ENCODE measurements around the gene ATP11B. TPM values are rescaled to one million over a fixed set of nuclear protein-coding genes. Genes with fewer than 3 reads are reported as not detected.

ATP11B gene
- total RNA-seq, 3 donors from 2014 or later, result 70.8 to 92.8 (median 77.3) TPM

GRCh38 chr3:182782149-182782548 lies 11.2 kb upstream of the ATP11B start:
- H3K27ac ChIP-seq, result no peak overlapping the region
- no peak overlapping the region for H3K4me3 ChIP-seq
- no peaks in the 10 kb centered on the region for H3K4me1 ChIP-seq
- TF ChIP-seq POLR2A (IDR thresholded peaks at IDR 0.05) (no peak), POLR2AphosphoS5 (IDR thresholded peaks at IDR 0.05) (no peak)
- TF ChIP-seq, protein P1, sequence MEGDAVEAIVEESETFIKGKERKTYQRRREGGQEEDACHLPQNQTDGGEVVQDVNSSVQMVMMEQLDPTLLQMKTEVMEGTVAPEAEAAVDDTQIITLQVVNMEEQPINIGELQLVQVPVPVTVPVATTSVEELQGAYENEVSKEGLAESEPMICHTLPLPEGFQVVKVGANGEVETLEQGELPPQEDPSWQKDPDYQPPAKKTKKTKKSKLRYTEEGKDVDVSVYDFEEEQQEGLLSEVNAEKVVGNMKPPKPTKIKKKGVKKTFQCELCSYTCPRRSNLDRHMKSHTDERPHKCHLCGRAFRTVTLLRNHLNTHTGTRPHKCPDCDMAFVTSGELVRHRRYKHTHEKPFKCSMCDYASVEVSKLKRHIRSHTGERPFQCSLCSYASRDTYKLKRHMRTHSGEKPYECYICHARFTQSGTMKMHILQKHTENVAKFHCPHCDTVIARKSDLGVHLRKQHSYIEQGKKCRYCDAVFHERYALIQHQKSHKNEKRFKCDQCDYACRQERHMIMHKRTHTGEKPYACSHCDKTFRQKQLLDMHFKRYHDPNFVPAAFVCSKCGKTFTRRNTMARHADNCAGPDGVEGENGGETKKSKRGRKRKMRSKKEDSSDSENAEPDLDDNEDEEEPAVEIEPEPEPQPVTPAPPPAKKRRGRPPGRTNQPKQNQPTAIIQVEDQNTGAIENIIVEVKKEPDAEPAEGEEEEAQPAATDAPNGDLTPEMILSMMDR (IDR thresholded peaks at IDR 0.05), result no peak
- peaks cover 0 to under 1% of the 10 kb centered on the region in 2 donors for H3K9me3 ChIP-seq
- no peaks in the 10 kb centered on the region for H3K36me3 ChIP-seq
- DNase-seq (ENCODE audit: low spot score in 2 of 2), result no peak
- intact Hi-C loops (cut with DNase I; ENCODE audit: low total_unique reads), result no loop called here
- H3K27me3 ChIP-seq, result peaks cover 0 to 4% of the 10 kb centered on the region in 2 donors

- H3K27ac ChIP-seq, result no peak overlapping the region
- no peaks in the 10 kb centered on the region for H3K4me1 ChIP-seq
- H3K9me3 ChIP-seq, result no peaks in the 10 kb centered on the region
- no peaks in the 10 kb centered on the region for H3K36me3 ChIP-seq
- intact Hi-C loops (cut with DNase I; ENCODE audit: low total_unique reads), result no loop called here
- DNase-seq (ENCODE audit: low spot score in 2 of 2), result no peak
- TF ChIP-seq POLR2A (IDR thresholded peaks at IDR 0.05) (no peak), POLR2AphosphoS5 (IDR thresholded peaks at IDR 0.05) (no peak)
- TF ChIP-seq, protein P1 (IDR thresholded peaks at IDR 0.05), result no peak
- H3K4me3 ChIP-seq, result no peak overlapping the region
- H3K27me3 ChIP-seq, result peaks cover 0 to 4% of the 10 kb centered on the region in 2 donors
These were observed 10.2 kb upstream of the ATP11B start for GRCh38 chr3:182783106-182783505.

DNA sequence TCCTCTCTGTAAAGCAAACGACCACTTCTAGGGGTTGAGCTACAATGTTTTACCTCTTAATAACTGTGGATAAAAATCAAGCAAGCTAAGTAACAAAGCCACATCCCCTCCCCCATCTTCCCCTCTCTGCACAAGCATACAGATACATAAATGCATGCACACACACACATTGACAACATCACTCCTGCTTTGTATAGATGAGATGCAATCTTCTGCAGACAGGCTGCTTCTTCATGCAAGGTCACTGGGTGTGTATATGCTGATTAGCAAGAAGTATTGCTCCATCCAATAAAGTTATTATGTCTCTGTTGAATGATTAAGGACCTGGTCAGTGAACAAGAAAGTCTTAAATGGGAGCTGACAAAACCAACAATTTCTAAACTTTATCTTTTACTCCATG lies 8.8 kb upstream of the ATP11B start:
- Histone ChIP-seq H3K4me1 (no peaks in the 10 kb centered on the region), H3K4me3 (no peak overlapping the region), H3K36me3 (no peaks in the 10 kb centered on the region), H3K27me3 (peaks cover 0 to 4% of the 10 kb centered on the region in 2 donors), H3K27ac (no peak overlapping the region), H3K9me3 (no peaks in the 10 kb centered on the region)
- no peak for DNase-seq (ENCODE audit: low spot score in 2 of 2)
- intact Hi-C loops (cut with DNase I; ENCODE audit: low total_unique reads), result no loop called here
- no peak for TF ChIP-seq POLR2AphosphoS5 (IDR thresholded peaks at IDR 0.05)
- no peak for TF ChIP-seq POLR2A (IDR thresholded peaks at IDR 0.05)

- intact Hi-C loops (cut with DNase I; ENCODE audit: low total_unique reads), result no loop called here
- no peak for TF ChIP-seq POLR2A (IDR thresholded peaks at IDR 0.05)
- TF ChIP-seq, protein P1 (IDR thresholded peaks at IDR 0.05), result no peak
- no peak for TF ChIP-seq POLR2AphosphoS5 (IDR thresholded peaks at IDR 0.05)
- Histone ChIP-seq H3K4me1 (no peaks in the 10 kb centered on the region), H3K9me3 (no peaks in the 10 kb centered on the region), H3K27ac (no peak overlapping the region), H3K27me3 (peaks cover 0 to 4% of the 10 kb centered on the region in 2 donors), H3K36me3 (no peaks in the 10 kb centered on the region), H3K4me3 (no peak overlapping the region)
- no peak for DNase-seq (ENCODE audit: low spot score in 2 of 2)
These were observed 8.2 kb upstream of the ATP11B start for GRCh38 chr3:182785142-182785541.

DNA sequence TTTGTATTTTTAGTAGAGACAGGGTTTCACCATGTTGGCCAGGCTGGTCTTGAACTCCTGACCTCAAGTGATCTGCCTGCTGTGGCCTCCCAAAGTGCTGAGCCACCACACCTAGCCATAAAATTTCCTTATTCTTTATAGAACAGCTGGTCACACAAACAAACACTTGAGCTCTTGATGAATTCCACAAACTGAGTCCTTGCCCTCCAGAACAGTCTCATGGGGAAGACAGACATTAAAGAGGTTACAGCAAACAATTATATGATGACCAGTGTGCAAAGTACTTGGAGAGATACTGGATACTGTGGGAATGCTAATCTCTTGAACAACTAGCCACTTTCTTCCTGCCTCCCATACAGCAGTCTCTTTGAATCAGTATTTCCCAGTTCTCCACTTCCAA lies 7.5 kb upstream of the ATP11B start:
- Histone ChIP-seq H3K36me3 (no peaks in the 10 kb centered on the region), H3K27ac (no peak overlapping the region), H3K27me3 (peaks cover 0 to 4% of the 10 kb centered on the region in 2 donors), H3K9me3 (no peaks in the 10 kb centered on the region), H3K4me1 (no peaks in the 10 kb centered on the region), H3K4me3 (no peak overlapping the region)
- no peak for DNase-seq (ENCODE audit: low spot score in 2 of 2)
- intact Hi-C loops (cut with DNase I; ENCODE audit: low total_unique reads), result loop anchor here (2.0 kb wide), 1 partner anchor 55 kb away; no protein-coding TSS in a partner anchor
- no peak for TF ChIP-seq POLR2AphosphoS5 (IDR thresholded peaks at IDR 0.05)
- TF ChIP-seq, protein P1 (IDR thresholded peaks at IDR 0.05), result no peak
- no peak for TF ChIP-seq POLR2A (IDR thresholded peaks at IDR 0.05)

All from breast epithelium (tissue), 4 donors.